Activated T-cell treated with anti-CD3 and anti-CD28 coated beads for 1 hour (primary cell): ENCODE results near the gene TLR10.
A peak's percentile ranks its signal among the peaks of the same experiment; 100 is the strongest.
"Not testable (repeated sequence)": the region's sequence is repeated elsewhere in the genome, so short reads cannot be mapped to it uniquely, and the experiment has no call there.

Experiments
- DNase-seq: peaks from one replicate; pipeline ENCODE4 v3.0.0-alpha.2; 2020; ENCODE audit warnings: low read depth

Gene TLR10

GRCh38 chr4:38766940-38767339 is 15.8 kb downstream of the TLR10 start:
- DNase-seq = not testable (repeated sequence)

- DNase-seq = no peak
Measured at GRCh38 chr4:38765382-38765781, 17.4 kb downstream of the TLR10 start.

GRCh38 chr4:38764277-38764676 is 18.5 kb downstream of the TLR10 start:
- no peak for DNase-seq

- no peak for DNase-seq
Measured at GRCh38 chr4:38762560-38762959, 20.2 kb downstream of the TLR10 start.

- DNase-seq = no peak
Measured at GRCh38 chr4:38759790-38760122, 23.0 kb downstream of the TLR10 start.

GRCh38 chr4:38759113-38759789 is 23.5 kb downstream of the TLR10 start:
- DNase-seq = peak; percentile 51

GRCh38 chr4:38757945-38758600 is 24.7 kb downstream of the TLR10 start:
- DNase-seq = no peak

GRCh38 chr4:38752941-38753806 is 29.6 kb downstream of the TLR10 start:
- DNase-seq = no peak

- no peak for DNase-seq
Measured at GRCh38 chr4:38752372-38752940, 30.3 kb downstream of the TLR10 start.

- no peak for DNase-seq
Measured at GRCh38 chr4:38751341-38752010, 31.3 kb downstream of the TLR10 start.

- no peak for DNase-seq
Measured at GRCh38 chr4:38749336-38749735, 33.5 kb downstream of the TLR10 start.

- DNase-seq = no peak
Measured at GRCh38 chr4:38747629-38748028, 35.2 kb downstream of the TLR10 start.

GRCh38 chr4:38745881-38746280 is 36.9 kb downstream of the TLR10 start:
- DNase-seq = no peak

- no peak for DNase-seq
Measured at GRCh38 chr4:38743866-38744265, 38.9 kb downstream of the TLR10 start.

GRCh38 chr4:38740303-38740702 is 42.5 kb downstream of the TLR10 start:
- DNase-seq = no peak

- DNase-seq = no peak
Measured at GRCh38 chr4:38738940-38739803, 43.6 kb downstream of the TLR10 start.

GRCh38 chr4:38735870-38736269 is 46.9 kb downstream of the TLR10 start:
- no peak for DNase-seq

- DNase-seq = no peak
Measured at GRCh38 chr4:38734911-38735310, 47.9 kb downstream of the TLR10 start.

GRCh38 chr4:38734446-38734845 is 48.3 kb downstream of the TLR10 start:
- DNase-seq = no peak

GRCh38 chr4:38733663-38734062 is 49.1 kb downstream of the TLR10 start:
- DNase-seq = no peak
